NOMO-1 (cell line): ENCODE measurements around the gene OSTN.
"Not testable (repeated sequence)": the region's sequence is repeated elsewhere in the genome, so short reads cannot be mapped to it uniquely, and the experiment has no call there.

ENCODE experiments used
- DNase-seq, 2 experiments: peaks; one replicate each; lab custom pipeline; 2025; ENCODE audit not compliant: unreplicated experiment in 2 of 2; lab: John Stamatoyannopoulos, UW

Gene OSTN

GRCh38 chr3:191261304-191261638, 62.2 kb downstream of the OSTN start:
- no peak for DNase-seq

GRCh38 chr3:191262650-191263049, 63.6 kb downstream of the OSTN start:
- peak in 1 of 2 experiments; percentile 45 for DNase-seq

- DNase-seq, result no peak
Observed at GRCh38 chr3:191263365-191263764, 64.3 kb downstream of the OSTN start.

GRCh38 chr3:191263850-191264249, 64.8 kb downstream of the OSTN start:
- DNase-seq, result no peak

GRCh38 chr3:191268737-191269136, 69.7 kb downstream of the OSTN start:
- peak in 1 of 2 experiments; percentile 66 for DNase-seq

GRCh38 chr3:191269289-191270085, 70.4 kb downstream of the OSTN start:
- peak; percentile 17 to 49 for DNase-seq

- not testable (repeated sequence) for DNase-seq
Observed at GRCh38 chr3:191275244-191275643, 76.2 kb downstream of the OSTN start.

GRCh38 chr3:191275751-191276150, 76.7 kb downstream of the OSTN start:
- DNase-seq, result no peak

DNA sequence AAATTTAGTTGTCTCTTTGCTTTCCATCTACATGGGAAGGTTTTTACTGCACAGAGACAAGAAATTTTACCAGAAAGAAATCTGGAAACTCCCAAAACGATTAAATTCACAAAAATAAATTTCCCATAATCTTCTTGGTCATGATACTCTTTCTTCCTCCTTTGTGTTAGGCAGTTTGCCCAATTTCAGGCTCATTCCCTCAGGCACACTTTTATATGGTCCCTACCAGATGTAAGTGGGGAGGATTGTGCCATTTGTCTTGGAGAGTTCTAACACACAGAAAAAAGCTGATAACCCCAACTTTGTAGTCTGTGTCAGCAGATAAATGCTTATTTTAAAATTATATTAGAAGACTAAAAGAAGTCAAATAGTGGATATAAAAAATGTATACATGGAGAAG, 81.1 kb downstream of the OSTN start:
- no peak for DNase-seq

GRCh38 chr3:191280882-191281281, 81.8 kb downstream of the OSTN start:
- no peak for DNase-seq

DNA sequence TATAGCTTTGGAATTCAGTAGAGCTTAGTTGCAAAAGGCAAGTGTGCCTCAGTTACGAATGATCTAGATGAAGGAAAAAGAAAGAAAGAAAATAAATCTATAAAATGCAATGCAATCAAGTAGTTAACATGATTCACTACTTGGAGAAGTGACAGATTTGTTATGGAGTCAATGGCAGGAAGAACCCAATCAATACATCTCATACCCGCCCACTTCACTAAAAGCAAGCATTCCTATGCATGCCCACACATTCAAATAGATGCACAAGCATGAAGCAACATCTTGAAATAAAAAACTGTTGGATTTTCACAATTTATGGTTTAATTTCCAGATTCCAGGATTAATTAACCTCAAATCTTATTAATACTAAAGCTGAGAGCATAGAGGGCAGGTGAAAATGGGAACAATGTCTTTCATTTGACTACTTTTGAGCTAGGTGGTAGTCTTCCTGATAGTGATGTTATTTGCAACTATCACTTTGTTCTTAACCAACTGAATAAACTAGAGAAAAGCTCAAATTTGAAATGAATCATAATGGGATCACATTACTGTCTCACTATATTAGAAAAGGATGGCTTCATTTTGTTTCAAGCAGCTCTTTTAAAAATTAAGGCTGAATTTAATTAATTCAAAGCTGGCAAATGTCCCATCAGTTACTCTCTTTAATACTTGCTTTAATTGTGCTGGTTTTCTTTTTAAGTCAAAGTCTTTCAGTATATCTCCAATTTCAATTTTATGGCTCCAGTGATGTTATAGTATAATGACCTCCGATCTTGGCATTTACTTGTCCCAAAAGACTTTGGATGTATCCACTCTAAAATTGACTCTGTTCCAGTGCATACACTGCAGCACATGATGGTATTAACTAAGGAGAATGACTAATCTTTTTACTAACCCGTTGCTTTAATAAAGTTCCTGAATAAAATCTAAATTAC, 83.5 kb downstream of the OSTN start:
- DNase-seq, result no peak

DNA sequence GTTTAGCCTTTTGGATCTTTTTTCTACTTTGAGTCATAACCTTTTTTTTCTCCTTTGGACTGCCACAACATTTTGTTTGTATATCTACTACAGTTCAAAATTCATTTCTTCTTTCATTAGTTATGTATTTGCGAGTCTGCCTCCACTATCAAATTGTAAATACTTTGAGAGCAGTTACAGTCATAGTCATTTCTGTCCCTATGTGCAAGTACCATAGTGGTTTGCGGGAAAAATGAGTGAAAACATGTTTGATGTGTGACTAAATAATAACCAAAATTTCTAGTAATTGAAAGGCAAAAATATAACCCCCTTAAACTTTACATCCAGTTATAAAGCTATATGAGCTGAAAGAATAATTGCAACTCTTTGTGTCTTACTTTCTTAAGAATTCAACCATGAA, 84.4 kb downstream of the OSTN start:
- no peak for DNase-seq

DNA sequence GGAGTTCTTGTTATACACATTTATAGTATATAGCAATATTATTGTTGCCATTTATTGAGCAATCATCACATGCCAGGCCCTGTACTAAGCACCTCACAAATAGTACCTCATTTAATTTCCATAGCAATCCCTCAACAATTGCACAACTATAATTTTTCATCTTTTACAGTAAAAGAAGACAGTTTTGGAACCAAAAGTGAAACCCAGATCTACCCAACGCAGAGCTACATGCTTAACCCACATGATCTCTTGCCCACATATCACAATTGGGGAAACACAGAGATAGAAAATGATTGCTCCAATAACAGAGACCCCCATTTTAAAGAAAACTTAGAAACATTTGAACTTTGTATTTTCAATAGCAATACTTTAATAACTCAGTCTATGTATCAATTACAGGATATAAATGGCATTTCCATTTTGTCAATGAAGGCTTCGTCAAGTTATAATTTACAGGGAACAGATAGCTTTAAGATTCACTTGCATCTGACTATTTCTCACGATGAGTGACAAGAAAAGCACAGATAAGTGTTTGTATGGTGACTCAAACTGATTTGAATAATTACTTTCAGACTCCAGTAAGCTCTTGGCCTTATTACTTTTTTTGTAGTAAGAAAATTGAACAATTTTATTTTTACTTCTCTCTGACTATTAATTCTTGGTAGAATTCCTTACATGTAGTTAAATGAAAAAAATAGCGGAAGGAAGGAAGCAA, 91.4 kb downstream of the OSTN start:
- DNase-seq, result peak; percentile 42 to 81

GRCh38 chr3:191292243-191293015, 93.4 kb downstream of the OSTN start:
- peak; percentile 72 to 76 for DNase-seq

- peak in 1 of 2 experiments; percentile 45 for DNase-seq
Observed at GRCh38 chr3:191294291-191294690, 95.2 kb downstream of the OSTN start.

DNA sequence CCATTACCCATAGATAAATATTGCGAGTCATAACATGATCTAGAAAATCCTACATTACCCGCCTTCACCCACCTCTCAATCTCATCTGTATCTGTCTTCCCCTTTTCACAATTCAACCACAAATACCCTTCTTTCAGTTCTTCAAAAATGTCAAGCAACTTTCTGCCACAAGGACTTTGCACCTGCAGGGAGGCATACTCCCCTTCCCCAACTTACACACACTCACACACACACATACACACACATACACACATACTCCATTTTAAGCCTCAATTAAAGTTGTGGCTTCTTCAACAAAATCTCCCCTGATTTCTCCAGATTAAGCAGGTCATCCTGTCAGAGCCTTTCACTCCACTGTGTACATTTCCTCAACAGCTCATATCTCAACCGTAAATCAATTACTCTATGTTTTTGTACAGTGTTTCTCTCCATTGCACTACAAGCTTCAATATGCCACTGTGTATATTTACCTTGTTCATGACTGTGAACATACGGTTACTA, 97.0 kb downstream of the OSTN start:
- DNase-seq, result peak; percentile 84 to 94

DNA sequence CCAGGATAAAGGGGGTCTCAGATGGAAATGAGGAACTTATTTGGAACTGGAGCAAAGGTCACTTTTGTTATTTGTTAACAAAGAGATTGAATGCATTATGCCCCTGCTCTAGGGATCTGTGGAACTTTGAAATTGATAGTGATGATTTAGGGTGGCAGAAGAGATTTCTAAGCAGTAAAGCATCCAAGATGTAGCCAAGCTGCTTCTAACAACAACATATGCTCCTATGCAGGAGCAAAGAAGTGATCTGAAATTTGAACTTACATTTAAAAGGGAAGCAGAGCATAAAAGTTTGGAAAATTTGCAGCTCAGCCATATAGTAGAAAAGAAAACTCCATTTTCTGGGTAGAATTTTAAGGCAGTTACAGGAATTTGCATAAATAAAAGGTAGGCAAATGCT, 99.8 kb downstream of the OSTN start:
- no peak for DNase-seq

DNA sequence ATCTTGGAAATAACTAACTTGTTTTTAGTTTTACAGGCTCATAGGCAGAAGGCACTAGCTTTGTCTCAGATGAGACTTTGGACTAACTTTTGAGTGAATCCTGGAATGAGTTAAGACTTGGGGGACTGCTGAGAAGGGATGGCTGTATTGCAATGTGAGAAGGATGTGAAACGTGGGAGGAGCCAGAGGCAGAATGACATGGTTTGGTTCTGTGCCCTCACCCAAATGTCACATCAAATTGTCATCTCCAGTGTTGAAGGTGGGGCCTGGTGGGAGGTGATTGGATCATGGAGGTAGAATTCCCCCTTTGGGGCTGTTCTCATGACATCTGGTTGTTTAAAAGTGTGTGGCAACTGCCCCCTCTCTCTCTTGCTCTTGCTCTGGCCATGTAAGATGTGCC, 101.4 kb downstream of the OSTN start:
- DNase-seq, result no peak

DNA sequence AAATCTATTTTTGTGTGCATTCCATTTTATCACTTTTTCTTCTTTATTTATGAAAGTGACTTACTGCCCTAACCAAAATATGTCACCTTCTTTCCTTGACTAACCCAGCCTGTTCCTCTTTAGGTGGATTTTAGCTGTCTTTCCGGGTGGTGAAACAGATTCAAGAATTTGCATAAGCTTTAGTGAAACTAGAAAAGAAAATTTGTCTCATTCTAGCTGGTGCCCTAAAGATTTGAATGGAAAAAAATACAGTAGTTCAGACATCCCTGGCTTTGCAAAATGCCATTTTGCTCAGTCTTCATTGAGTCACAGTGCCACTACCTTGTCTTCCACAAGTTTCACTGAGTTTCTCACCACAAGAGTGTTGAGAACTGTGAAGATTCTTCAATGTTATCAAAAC, 102.0 kb downstream of the OSTN start:
- peak; percentile 63 to 66 for DNase-seq

DNA sequence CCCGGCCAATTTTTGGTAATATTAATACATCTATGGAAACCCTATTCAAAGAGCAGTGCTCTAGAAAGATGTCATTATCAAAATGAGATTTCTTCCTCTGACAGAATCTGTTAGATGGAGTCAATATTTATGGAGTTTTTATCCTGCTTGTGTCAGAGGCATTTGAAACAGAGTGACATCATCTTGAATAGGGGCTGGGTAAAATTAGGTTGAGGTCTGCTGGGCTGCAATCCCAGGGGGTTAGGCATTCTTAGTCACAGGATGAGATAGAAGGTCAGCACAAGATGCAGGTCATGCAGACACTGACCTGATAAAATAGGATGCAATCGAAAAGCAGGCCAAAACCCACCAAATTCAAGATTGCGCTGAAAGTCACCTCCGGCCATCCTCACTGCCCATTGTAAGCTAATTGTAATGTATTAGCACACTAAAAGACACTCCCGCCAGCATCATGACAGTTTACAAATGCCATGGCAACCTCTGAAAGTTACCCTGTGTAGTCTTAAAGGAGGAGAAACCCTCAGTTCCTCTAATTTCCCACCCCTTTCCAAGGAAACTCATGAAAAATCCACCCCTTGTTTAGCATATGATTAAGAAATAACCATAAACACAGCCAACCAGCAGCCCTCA, 102.9 kb downstream of the OSTN start:
- no peak for DNase-seq
